AG09309 (cell line): ENCODE data around the gene CNR2.
"Not testable (repeated sequence)": the region's sequence is repeated elsewhere in the genome, so short reads cannot be mapped to it uniquely, and the experiment has no call there.

Experiments
- DNase-seq: peaks from one replicate; pipeline ENCODE4 v3.0.0-alpha.2; 2010; ENCODE audit warnings: low read depth
- H3K4me3 ChIP-seq: 2 replicates; pipeline ENCODE4 v1.5.1; 2011; ENCODE audit warnings: mild to moderate bottlenecking, low read depth, low read length, moderate library complexity; ENCODE audit not compliant: control insufficient read depth
- TF ChIP-seq, protein P1 (sequence below): IDR thresholded peaks from 2 replicates; pipeline ENCODE4 v1.5.1; 2011; ENCODE audit warnings: mild to moderate bottlenecking, low read depth, low read length, inconsistent platforms; ENCODE audit not compliant: insufficient read depth, control insufficient read depth; ENCODE audit errors: missing control alignments

Gene CNR2

DNA sequence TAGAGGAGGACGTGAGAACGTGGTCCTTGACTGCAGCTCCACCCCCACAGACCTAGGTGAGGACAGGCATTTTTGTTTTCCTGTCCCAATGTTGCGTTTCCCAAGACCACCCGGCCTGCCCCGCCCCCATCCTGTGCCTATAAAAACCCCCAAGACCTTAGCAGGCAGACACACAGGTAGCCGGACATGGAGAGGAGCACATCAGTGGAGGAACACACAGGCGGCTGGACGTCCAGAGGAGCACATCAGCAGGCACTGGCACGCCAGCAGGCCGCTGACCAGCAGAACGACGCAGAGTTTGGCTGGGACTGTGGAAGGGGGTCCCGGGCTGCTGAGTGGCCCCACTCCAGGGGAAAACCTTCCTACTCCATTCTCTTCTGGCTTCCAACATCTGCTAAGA is 75.3 kb downstream of the CNR2 start:
- H3K4me3 ChIP-seq: no peak overlapping the region
- DNase-seq: no peak
- TF ChIP-seq, protein P1, sequence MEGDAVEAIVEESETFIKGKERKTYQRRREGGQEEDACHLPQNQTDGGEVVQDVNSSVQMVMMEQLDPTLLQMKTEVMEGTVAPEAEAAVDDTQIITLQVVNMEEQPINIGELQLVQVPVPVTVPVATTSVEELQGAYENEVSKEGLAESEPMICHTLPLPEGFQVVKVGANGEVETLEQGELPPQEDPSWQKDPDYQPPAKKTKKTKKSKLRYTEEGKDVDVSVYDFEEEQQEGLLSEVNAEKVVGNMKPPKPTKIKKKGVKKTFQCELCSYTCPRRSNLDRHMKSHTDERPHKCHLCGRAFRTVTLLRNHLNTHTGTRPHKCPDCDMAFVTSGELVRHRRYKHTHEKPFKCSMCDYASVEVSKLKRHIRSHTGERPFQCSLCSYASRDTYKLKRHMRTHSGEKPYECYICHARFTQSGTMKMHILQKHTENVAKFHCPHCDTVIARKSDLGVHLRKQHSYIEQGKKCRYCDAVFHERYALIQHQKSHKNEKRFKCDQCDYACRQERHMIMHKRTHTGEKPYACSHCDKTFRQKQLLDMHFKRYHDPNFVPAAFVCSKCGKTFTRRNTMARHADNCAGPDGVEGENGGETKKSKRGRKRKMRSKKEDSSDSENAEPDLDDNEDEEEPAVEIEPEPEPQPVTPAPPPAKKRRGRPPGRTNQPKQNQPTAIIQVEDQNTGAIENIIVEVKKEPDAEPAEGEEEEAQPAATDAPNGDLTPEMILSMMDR: no peak

- TF ChIP-seq, protein P1: no peak
- H3K4me3 ChIP-seq: no peak overlapping the region
- no peak for DNase-seq
Observed at GRCh38 chr1:23836037-23836436, 77.1 kb downstream of the CNR2 start.

- DNase-seq, H3K4me3 ChIP-seq: not testable (repeated sequence)
Observed at GRCh38 chr1:23834156-23834555, 79.0 kb downstream of the CNR2 start.

DNA sequence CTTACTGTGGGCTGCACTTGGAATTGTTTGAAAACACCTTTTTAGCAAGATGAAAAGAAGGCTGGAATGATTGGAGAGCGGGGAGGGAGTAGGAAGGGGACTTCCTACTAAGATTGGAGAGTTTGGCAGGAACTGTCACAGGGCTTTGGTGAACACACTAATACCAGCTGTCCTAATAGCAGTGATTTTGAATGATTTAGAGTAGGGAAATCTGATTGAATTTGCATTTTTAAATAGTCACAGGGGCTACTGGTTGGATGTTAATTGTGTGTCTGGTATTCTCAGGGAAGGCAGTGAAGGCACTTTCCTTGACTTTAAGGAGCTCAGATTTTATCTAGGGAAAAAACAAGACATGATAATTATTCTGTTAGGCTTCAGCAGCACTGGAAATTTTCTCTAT is 85.4 kb downstream of the CNR2 start:
- no peak overlapping the region for H3K4me3 ChIP-seq
- DNase-seq: no peak
- TF ChIP-seq, protein P1: no peak

GRCh38 chr1:23826590-23826989 is 86.6 kb downstream of the CNR2 start:
- DNase-seq: not testable (repeated sequence)

DNA sequence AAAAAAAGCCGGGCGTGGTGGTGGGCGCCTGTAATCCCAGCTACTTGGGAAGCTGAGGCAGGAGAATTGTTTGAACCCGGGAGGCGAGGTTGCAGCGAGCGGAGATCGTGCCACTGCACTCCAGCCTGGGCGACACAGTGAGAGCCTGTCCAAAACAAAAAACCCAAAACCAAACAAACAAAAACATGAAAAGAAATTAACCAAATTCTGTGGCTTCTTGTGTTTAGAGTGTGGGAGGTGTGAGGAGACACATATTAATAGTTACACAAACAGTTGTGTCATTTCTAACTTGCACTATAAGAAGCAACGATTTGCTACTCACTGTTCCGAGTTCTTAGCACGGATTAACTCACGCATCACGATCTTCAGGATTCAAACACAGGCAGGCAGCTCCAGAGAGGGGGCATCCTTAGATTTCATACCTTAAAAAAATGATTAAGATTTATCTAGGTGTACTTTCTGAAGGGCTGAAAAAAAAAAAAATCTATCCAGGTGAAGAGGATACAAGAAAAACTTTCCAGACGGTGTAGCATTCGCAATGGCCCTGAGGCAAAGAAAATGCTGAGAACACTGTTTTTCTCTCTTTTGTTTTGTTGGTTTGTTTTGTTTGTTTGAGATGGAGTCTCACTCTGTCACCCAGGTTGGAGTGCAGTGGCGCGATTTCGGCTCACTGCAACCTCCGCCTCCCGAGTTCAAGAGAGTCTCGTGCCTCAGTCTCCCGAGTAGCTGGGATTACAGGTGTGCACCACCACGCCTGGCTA is 87.2 kb downstream of the CNR2 start:
- DNase-seq: no peak
- peak overlapping the region; percentile 92 for H3K4me3 ChIP-seq
- TF ChIP-seq, protein P1: no peak

More at GRCh38 chr1:23826590-23826989, 86.6 kb downstream of the CNR2 start:
- not testable (repeated sequence) for H3K4me3 ChIP-seq

- peak; percentile 42 for DNase-seq
- peak within 1 kb of the TSS; percentile 92 for H3K4me3 ChIP-seq
- TF ChIP-seq, protein P1: no peak
Observed at GRCh38 chr1:23825076-23825761, 87.9 kb downstream of the CNR2 start, which contains the start of gene HMGCL. Gene HMGCL, minus strand, starts transcription at chr1:23825429. Its CDS starts 14 bp downstream, at chr1:23825415.
